Parathyroid adenoma (tissue), 2 donors: ENCODE data around the gene FFAR2.
"Not testable (repeated sequence)": the region's sequence is repeated elsewhere in the genome, so short reads cannot be mapped to it uniquely, and the experiment has no call there.

Experiments used
- H2AFZ ChIP-seq: fragments of 300-600 bp; sonication (generic); one replicate; pipeline ENCODE4 v1.7.0; 2017; ENCODE audit warnings: antibody characterized with exemption, mild to moderate bottlenecking
- H3K27ac ChIP-seq: fragments of 300-600 bp; sonication (generic); one replicate; pipeline ENCODE4 v1.7.0; 2017
- H3K27me3 ChIP-seq: fragments of 300-600 bp; sonication (generic); one replicate; pipeline ENCODE4 v1.7.0; 2017; ENCODE audit warnings: low read length; ENCODE audit not compliant: control insufficient read depth, insufficient read depth
- H3K36me3 ChIP-seq: fragments of 300-600 bp; sonication (generic); one replicate; pipeline ENCODE4 v1.7.0; 2017; ENCODE audit warnings: low read length; ENCODE audit not compliant: control insufficient read depth, insufficient read depth
- H3K4me1 ChIP-seq: fragments of 300-600 bp; sonication (generic); one replicate; pipeline ENCODE4 v1.7.0; 2017; ENCODE audit warnings: control low read depth
- H3K4me2 ChIP-seq: fragments of 300-600 bp; sonication (generic); one replicate; pipeline ENCODE4 v1.7.0; 2017; ENCODE audit warnings: low read length
- H3K4me3 ChIP-seq: fragments of 300-600 bp; sonication (generic); one replicate; pipeline ENCODE4 v1.7.0; 2017; ENCODE audit warnings: low read depth, low read length
- H3K79me2 ChIP-seq: fragments of 300-600 bp; sonication (generic); one replicate; pipeline ENCODE4 v1.7.0; 2017; ENCODE audit warnings: control low read depth
- H3K9ac ChIP-seq: fragments of 300-600 bp; sonication (generic); one replicate; pipeline ENCODE4 v1.7.0; 2017; ENCODE audit warnings: mild to moderate bottlenecking
- H3K9me3 ChIP-seq: fragments of 300-600 bp; sonication (generic); one replicate; pipeline ENCODE4 v1.7.0; 2017; ENCODE audit warnings: low read length; ENCODE audit not compliant: control insufficient read depth
- CTCF ChIP-seq: fragments of 300-600 bp; sonication (generic); IDR thresholded peaks from one replicate; pipeline ENCODE4 v1.7.0; 2017; ENCODE audit warnings: antibody characterized with exemption, mild to moderate bottlenecking
- donor health status: primary hyperparathyroidism.

FFAR2 gene

GRCh38 chr19:35417278-35417677, 30.8 kb upstream of the FFAR2 start:
- Histone ChIP-seq H2AFZ (no peak overlapping the region), H3K27me3 (no peaks in the 10 kb centered on the region), H3K27ac (no peak overlapping the region), H3K79me2 (no peaks in the 10 kb centered on the region), H3K36me3 (no peaks in the 10 kb centered on the region), H3K9me3 (no peaks in the 10 kb centered on the region), H3K4me1 (peaks cover 19% of the 10 kb centered on the region), H3K4me3 (no peak overlapping the region), H3K4me2 (no peak overlapping the region), H3K9ac (no peak overlapping the region)
- TF ChIP-seq CTCF, result no peak

GRCh38 chr19:35417713-35418534, 30.1 kb upstream of the FFAR2 start:
- Histone ChIP-seq H3K36me3 (no peaks in the 10 kb centered on the region), H3K27ac (no peak overlapping the region), H3K4me1 (peaks cover 15% of the 10 kb centered on the region), H3K4me3 (no peak overlapping the region), H3K9me3 (no peaks in the 10 kb centered on the region), H3K9ac (no peak overlapping the region), H2AFZ (peak overlapping the region; percentile 28), H3K79me2 (no peaks in the 10 kb centered on the region), H3K4me2 (no peak overlapping the region), H3K27me3 (no peaks in the 10 kb centered on the region)
- no peak for TF ChIP-seq CTCF

- no peak for TF ChIP-seq CTCF
- Histone ChIP-seq H3K9me3 (no peaks in the 10 kb centered on the region), H3K9ac (no peak overlapping the region), H3K79me2 (no peaks in the 10 kb centered on the region), H3K4me2 (no peak overlapping the region), H3K27ac (no peak overlapping the region), H3K4me3 (no peak overlapping the region), H3K4me1 (peaks cover 15% of the 10 kb centered on the region), H3K27me3 (no peaks in the 10 kb centered on the region), H3K36me3 (no peaks in the 10 kb centered on the region), H2AFZ (no peak overlapping the region)
Observed at GRCh38 chr19:35419046-35419445, 29.0 kb upstream of the FFAR2 start.

- Histone ChIP-seq H3K4me2 (no peak overlapping the region), H3K27ac (peak overlapping the region; percentile 57), H3K79me2 (no peaks in the 10 kb centered on the region), H3K9me3 (no peaks in the 10 kb centered on the region), H3K36me3 (no peaks in the 10 kb centered on the region), H3K4me3 (no peak overlapping the region), H2AFZ (peak overlapping the region; percentile 78), H3K9ac (no peak overlapping the region), H3K27me3 (no peaks in the 10 kb centered on the region), H3K4me1 (peaks cover 15% of the 10 kb centered on the region)
- TF ChIP-seq CTCF, result no peak
Observed at GRCh38 chr19:35419805-35420204, 28.3 kb upstream of the FFAR2 start.

- H3K4me3 ChIP-seq, result no peak overlapping the region
- peaks cover 15% of the 10 kb centered on the region for H3K4me1 ChIP-seq
- H3K9me3 ChIP-seq, result no peaks in the 10 kb centered on the region
- no peak overlapping the region for H3K27ac ChIP-seq
- H3K9ac ChIP-seq, result no peak overlapping the region
- H3K79me2 ChIP-seq, result no peaks in the 10 kb centered on the region
- no peak for TF ChIP-seq CTCF
- H3K36me3 ChIP-seq, result no peaks in the 10 kb centered on the region
- no peak overlapping the region for H3K4me2 ChIP-seq
- H3K27me3 ChIP-seq, result no peaks in the 10 kb centered on the region
- no peak overlapping the region for H2AFZ ChIP-seq
Observed at GRCh38 chr19:35421362-35421761, 26.7 kb upstream of the FFAR2 start.

- H3K27ac ChIP-seq, H3K27me3 ChIP-seq, H2AFZ ChIP-seq, H3K9me3 ChIP-seq, H3K4me3 ChIP-seq, H3K79me2 ChIP-seq, H3K36me3 ChIP-seq, H3K9ac ChIP-seq, H3K4me2 ChIP-seq: not testable (repeated sequence)
- H3K4me1 ChIP-seq, result peaks cover 13% of the 10 kb centered on the region
Observed at GRCh38 chr19:35423406-35423805, 24.7 kb upstream of the FFAR2 start.
